PFSK-1 (cell line): ENCODE measurements around the gene PFKP.

Experiments used
- FOXP2 ChIP-seq: optimal IDR thresholded peaks from 2 replicates; pipeline ENCODE3; 2011; ENCODE audit warnings: borderline replicate concordance, control low read depth, inconsistent platforms; ENCODE audit not compliant: insufficient read depth; ENCODE audit errors: extremely low read length, extremely low read depth
- POLR2AphosphoS5 ChIP-seq: IDR thresholded peaks from 2 replicates; pipeline ENCODE4 v1.6.1; 2012; ENCODE audit warnings: low read depth, mild to moderate bottlenecking, control low read depth, low read length, moderate library complexity
- REST ChIP-seq, 2 experiments: IDR thresholded peaks; 2 replicates each; pipeline versions ENCODE4 v1.6.1 to v1.8.0; 2011 to 2012; ENCODE audit warnings: low read depth in 2 of 2, low read length in 2 of 2, control low read depth in 1 of 2, inconsistent platforms in 1 of 2, mild to moderate bottlenecking in 1 of 2, moderate library complexity in 1 of 2; ENCODE audit not compliant: insufficient read depth in 1 of 2
- SIN3A ChIP-seq: IDR thresholded peaks from 2 replicates; pipeline ENCODE4 v1.6.1; 2012; ENCODE audit warnings: mild to moderate bottlenecking, low read length, moderate library complexity, borderline replicate concordance; ENCODE audit not compliant: insufficient read depth
- TAF1 ChIP-seq: IDR thresholded peaks from 2 replicates; pipeline ENCODE4 v1.6.1; 2012; ENCODE audit warnings: low read length, control low read depth, borderline replicate concordance; ENCODE audit not compliant: insufficient read depth

GRCh38 chr10:3123571-3124411 is 56.4 kb downstream of the PFKP start:
- TF ChIP-seq TAF1 (no peak), REST (IDR thresholded peaks at IDR 0.05; ENCODE audit: insufficient read depth in 1 of 2, low read depth in 2 of 2, low read length in 2 of 2) (no peak), FOXP2 (no peak), POLR2AphosphoS5 (no peak), SIN3A (no peak)
